Ishikawa (cell line): Measurements from ENCODE around the gene TMEM219.
A peak's percentile ranks its signal among the peaks of the same experiment; 100 is the strongest.

ENCODE experiments used
- CEBPB ChIP-seq: IDR thresholded peaks from 2 replicates; pipeline ENCODE4 v1.6.1; 2012
- CREB1 ChIP-seq: IDR thresholded peaks from 2 replicates; pipeline ENCODE4 v1.6.1; 2012; ENCODE audit warnings: low read depth
- EGR1 ChIP-seq: IDR thresholded peaks from 2 replicates; pipeline ENCODE4 v1.6.1; 2012
- EP300 ChIP-seq: IDR thresholded peaks from 2 replicates; pipeline ENCODE4 v1.6.1; 2012; ENCODE audit warnings: borderline replicate concordance
- FOXM1 ChIP-seq: IDR thresholded peaks from 2 replicates; pipeline ENCODE4 v1.6.1; 2012; ENCODE audit warnings: low read depth, borderline replicate concordance
- NFIC ChIP-seq: IDR thresholded peaks from 2 replicates; pipeline ENCODE4 v1.6.1; 2012
- RAD21 ChIP-seq: IDR thresholded peaks from 2 replicates; pipeline ENCODE4 v1.6.1; 2012; ENCODE audit warnings: low read depth
- TAF1 ChIP-seq: IDR thresholded peaks from 2 replicates; pipeline ENCODE4 v1.6.1; 2012; ENCODE audit warnings: low read depth, mild to moderate bottlenecking
- TCF12 ChIP-seq: IDR thresholded peaks from 2 replicates; pipeline ENCODE4 v1.6.1; 2012; ENCODE audit warnings: low read depth
- TEAD4 ChIP-seq: IDR thresholded peaks from 2 replicates; pipeline ENCODE4 v1.6.1; 2012
- YY1 ChIP-seq: IDR thresholded peaks from 2 replicates; pipeline ENCODE4 v1.6.1; 2012; ENCODE audit warnings: low read depth
- ZBTB7A ChIP-seq: IDR thresholded peaks from 2 replicates; pipeline ENCODE4 v1.6.1; 2012; ENCODE audit warnings: low read depth
- TF ChIP-seq, protein P1 (sequence below): IDR thresholded peaks from 2 replicates; pipeline ENCODE4 v1.6.1; 2012
- TF ChIP-seq, protein P2 (sequence below): IDR thresholded peaks from 2 replicates; pipeline ENCODE4 v1.6.1; 2012; ENCODE audit warnings: low read depth, mild to moderate bottlenecking
- TF ChIP-seq, protein P3 (sequence below): IDR thresholded peaks from 2 replicates; pipeline ENCODE4 v1.6.1; 2012

TMEM219 gene

DNA sequence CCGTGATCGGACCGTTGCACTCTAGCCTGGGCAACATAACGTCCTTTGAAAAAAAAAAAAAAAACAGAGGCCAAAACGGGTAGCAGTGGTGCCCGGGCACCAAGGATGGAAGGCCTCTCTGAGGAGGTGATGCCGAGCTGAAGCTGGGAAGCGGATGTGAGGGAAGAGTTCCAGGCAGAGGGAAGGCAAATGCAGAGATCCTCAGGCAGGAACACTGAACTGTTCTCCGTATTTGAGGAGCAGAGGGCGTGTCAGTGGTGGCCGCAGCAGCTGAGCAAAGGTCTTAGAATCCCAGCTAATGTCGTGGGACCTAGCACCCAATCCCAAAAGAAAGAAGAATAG, 35.2 kb upstream of the TMEM219 start:
- no peak for TF ChIP-seq YY1
- TF ChIP-seq, protein P1, sequence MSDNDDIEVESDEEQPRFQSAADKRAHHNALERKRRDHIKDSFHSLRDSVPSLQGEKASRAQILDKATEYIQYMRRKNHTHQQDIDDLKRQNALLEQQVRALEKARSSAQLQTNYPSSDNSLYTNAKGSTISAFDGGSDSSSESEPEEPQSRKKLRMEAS = no peak
- no peak for TF ChIP-seq FOXM1
- no peak for TF ChIP-seq ZBTB7A
- TF ChIP-seq CEBPB = no peak
- no peak for TF ChIP-seq TAF1
- TF ChIP-seq, protein P2, sequence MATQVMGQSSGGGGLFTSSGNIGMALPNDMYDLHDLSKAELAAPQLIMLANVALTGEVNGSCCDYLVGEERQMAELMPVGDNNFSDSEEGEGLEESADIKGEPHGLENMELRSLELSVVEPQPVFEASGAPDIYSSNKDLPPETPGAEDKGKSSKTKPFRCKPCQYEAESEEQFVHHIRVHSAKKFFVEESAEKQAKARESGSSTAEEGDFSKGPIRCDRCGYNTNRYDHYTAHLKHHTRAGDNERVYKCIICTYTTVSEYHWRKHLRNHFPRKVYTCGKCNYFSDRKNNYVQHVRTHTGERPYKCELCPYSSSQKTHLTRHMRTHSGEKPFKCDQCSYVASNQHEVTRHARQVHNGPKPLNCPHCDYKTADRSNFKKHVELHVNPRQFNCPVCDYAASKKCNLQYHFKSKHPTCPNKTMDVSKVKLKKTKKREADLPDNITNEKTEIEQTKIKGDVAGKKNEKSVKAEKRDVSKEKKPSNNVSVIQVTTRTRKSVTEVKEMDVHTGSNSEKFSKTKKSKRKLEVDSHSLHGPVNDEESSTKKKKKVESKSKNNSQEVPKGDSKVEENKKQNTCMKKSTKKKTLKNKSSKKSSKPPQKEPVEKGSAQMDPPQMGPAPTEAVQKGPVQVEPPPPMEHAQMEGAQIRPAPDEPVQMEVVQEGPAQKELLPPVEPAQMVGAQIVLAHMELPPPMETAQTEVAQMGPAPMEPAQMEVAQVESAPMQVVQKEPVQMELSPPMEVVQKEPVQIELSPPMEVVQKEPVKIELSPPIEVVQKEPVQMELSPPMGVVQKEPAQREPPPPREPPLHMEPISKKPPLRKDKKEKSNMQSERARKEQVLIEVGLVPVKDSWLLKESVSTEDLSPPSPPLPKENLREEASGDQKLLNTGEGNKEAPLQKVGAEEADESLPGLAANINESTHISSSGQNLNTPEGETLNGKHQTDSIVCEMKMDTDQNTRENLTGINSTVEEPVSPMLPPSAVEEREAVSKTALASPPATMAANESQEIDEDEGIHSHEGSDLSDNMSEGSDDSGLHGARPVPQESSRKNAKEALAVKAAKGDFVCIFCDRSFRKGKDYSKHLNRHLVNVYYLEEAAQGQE = no peak
- TF ChIP-seq TEAD4 = no peak
- no peak for TF ChIP-seq TCF12
- TF ChIP-seq EP300 = no peak
- no peak for TF ChIP-seq RAD21
- TF ChIP-seq EGR1 = no peak
- no peak for TF ChIP-seq CREB1

DNA sequence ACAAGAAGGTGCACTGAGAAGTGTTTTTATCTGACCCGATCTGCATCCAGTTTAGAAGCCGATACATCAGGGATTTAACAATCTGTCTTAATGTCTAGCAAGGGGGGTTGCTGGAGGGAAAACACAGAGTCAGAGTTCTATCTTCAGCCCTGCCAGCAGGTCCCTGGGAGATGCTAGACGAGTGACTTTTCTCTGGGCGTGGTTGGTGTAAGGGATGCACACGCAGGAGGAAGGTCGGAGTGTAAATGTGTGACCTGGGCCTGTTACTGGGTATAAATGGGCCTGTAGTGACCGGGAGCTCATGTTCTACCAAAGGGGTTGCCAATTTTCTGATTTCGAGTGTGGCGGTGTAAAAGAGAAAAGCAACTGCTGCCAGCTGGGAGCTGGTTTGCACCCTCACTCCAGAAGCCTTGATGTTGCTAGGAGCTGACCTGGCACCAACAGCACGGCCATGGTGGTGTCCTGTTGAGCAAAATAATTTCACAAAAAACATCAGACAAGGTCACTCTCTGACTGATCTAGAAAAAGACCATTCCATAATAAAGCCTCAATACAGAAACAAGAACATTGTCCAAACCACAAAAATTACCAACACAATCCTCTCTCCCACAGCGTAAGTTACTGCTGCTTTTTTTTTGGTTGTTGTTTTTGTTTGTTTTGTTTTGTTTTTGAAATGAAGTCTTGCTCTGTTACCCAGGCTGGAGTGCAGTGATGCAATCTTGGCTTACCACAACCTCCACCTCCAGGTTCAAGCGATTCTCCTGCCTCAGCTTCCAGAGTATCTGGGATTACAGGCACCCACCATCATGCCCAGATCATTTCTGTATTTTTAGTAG, 34.6 kb upstream of the TMEM219 start:
- no peak for TF ChIP-seq ZBTB7A

DNA sequence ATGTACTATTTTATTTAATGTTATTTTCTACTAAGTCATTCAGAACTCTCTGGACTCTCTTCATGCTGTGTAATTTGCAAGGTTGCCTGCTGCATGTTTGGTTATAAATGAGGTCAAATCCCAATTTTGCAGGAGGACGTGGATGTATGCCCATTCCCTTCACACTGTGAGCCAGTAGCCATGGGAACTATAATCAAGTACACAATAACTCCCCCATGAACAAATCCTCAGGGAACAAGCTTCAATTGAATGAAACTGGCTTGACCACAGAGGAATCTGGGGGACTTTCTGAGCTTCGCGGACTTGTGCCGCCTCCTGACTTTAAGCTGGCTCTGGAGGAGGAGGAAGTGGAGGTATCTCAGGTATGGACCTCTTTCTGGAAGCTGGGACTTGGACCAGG, 21.2 kb upstream of the TMEM219 start:
- TF ChIP-seq, protein P2 = no peak
- TF ChIP-seq, protein P1 = no peak
- TF ChIP-seq RAD21 = no peak
- TF ChIP-seq TEAD4 = no peak
- no peak for TF ChIP-seq TAF1
- TF ChIP-seq CEBPB = no peak
- TF ChIP-seq, protein P3, sequence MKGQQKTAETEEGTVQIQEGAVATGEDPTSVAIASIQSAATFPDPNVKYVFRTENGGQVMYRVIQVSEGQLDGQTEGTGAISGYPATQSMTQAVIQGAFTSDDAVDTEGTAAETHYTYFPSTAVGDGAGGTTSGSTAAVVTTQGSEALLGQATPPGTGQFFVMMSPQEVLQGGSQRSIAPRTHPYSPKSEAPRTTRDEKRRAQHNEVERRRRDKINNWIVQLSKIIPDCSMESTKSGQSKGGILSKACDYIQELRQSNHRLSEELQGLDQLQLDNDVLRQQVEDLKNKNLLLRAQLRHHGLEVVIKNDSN = no peak
- no peak for TF ChIP-seq CREB1
- TF ChIP-seq EGR1 = no peak

DNA sequence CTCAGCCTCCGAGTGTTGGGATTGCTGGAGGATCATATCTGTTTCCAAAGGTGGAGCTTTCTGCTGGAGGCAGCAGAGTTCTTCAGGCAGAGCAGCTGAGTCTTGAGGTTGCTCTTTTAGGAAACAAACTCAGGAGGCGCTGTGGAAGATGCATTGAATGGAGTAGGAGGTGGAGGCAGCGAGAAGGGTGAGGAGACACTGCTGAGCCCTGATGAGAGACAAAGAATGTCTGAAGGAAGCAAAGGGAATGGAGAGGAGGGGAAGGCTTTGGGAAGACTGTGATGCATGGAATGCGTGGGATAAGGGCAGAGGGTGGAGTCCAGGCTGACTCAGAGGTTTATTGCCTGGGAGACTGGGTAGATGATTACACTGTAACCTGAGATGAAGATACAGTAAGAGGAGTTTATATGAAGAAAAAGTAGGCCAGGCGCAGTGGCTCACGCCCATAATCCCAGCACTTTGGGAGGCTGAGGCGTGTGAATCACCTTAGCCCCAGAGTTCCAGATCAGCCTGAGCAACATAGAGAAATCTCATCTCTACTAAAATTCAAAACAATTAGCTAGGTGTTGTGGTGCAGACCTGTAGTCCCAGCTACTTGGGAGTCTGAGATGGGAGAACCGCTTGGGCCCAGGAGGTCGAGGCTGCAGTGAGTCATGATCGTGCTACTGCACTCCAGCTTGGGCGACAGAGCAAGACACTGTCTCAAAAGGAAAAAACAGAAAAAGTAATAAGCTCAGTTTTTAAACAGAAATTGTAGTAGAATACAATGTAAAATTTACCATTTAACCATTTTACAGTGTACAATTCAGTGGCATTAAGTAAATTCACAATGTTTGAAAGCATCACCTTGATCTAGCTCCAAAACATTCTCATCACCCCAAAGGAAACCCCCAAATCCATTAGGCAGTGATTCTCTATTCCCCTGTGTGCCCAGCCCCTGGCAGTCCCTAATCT, 17.8 kb upstream of the TMEM219 start:
- TF ChIP-seq, protein P2 = no peak
- TF ChIP-seq CREB1 (no peak), NFIC (peak; percentile 18; the same call in 1 of the 2 replicates), EGR1 (peak; percentile 81), ZBTB7A (no peak), TEAD4 (peak; percentile 92), EP300 (peak; percentile 59; the same call in 1 of the 2 replicates), YY1 (0 out of 2 replicates have a peak, but pooled peaks have one; percentile 17), TCF12 (0 out of 2 replicates have a peak, but pooled peaks have one; percentile 41), FOXM1 (no peak), TAF1 (no peak), CEBPB (no peak), RAD21 (no peak; the same call in 1 of the 2 replicates)
- TF ChIP-seq, protein P3 = no peak
- TF ChIP-seq, protein P1 = no peak
